Hepatocyte (in vitro differentiated cells): ENCODE results near the gene EIF4G3. TPM values are rescaled to one million over a fixed set of nuclear protein-coding genes. Genes with fewer than 3 reads are reported as not detected.

ENCODE experiments used
- DNase-seq: peaks from one replicate; pipeline ENCODE4 v3.0.0-alpha.2; 2016; ENCODE audit warnings: low spot score
- H2AFZ ChIP-seq: fragments of 200-600 bp; sonication (generic); 2 replicates; pipeline ENCODE4 v1.6.0; 2016; ENCODE audit warnings: antibody characterized with exemption, mild to moderate bottlenecking
- H3K27ac ChIP-seq: fragments of 200-600 bp; sonication (generic); 2 replicates; pipeline ENCODE4 v1.5.1; 2016; ENCODE audit warnings: mild to moderate bottlenecking
- H3K27me3 ChIP-seq: fragments of 200-600 bp; sonication (generic); 2 replicates; pipeline ENCODE4 v1.6.1; 2016
- H3K36me3 ChIP-seq: fragments of 200-600 bp; sonication (generic); replicated peaks from 2 replicates; pipeline ENCODE4 v1.5.1; 2016; ENCODE audit warnings: low read depth; ENCODE audit not compliant: insufficient read depth
- H3K4me1 ChIP-seq: fragments of 200-600 bp; sonication (generic); 2 replicates; pipeline ENCODE4 v1.5.1; 2016; ENCODE audit warnings: mild to moderate bottlenecking, moderate library complexity; ENCODE audit not compliant: insufficient read depth
- H3K4me2 ChIP-seq: fragments of 200-600 bp; sonication (generic); 2 replicates; pipeline ENCODE4 v1.6.0; 2016
- H3K4me3 ChIP-seq: fragments of 200-600 bp; sonication (generic); 2 replicates; pipeline ENCODE4 v1.5.1; 2016; ENCODE audit warnings: mild to moderate bottlenecking
- H3K79me2 ChIP-seq: fragments of 200-600 bp; sonication (generic); 2 replicates; pipeline ENCODE4 v1.6.0; 2017; ENCODE audit warnings: mild to moderate bottlenecking
- H3K9me2 ChIP-seq: fragments of 200-600 bp; sonication (generic); replicated peaks from 2 replicates; pipeline ENCODE4 v1.6.0; 2017; ENCODE audit warnings: mild to moderate bottlenecking; ENCODE audit not compliant: insufficient read depth
- H3K9me3 ChIP-seq: fragments of 200-600 bp; sonication (generic); 2 replicates; pipeline ENCODE4 v1.5.1; 2016; ENCODE audit warnings: low read depth, mild to moderate bottlenecking
- H4K20me1 ChIP-seq: fragments of 200-600 bp; sonication (generic); 2 replicates; pipeline ENCODE4 v1.6.0; 2016; ENCODE audit warnings: mild to moderate bottlenecking; ENCODE audit not compliant: insufficient read depth, poor library complexity, severe bottlenecking
- EZH2 ChIP-seq: fragments of 200-600 bp; sonication (generic); IDR thresholded peaks from 2 replicates; pipeline ENCODE4 v1.6.1; 2016; ENCODE audit warnings: antibody characterized with exemption, mild to moderate bottlenecking, borderline replicate concordance
- EZH2phosphoT487 ChIP-seq: fragments of 200-600 bp; sonication (generic); IDR thresholded peaks from one replicate; pipeline ENCODE4 v1.6.1; 2018; ENCODE audit warnings: antibody characterized with exemption, mild to moderate bottlenecking, low read depth, moderate library complexity; ENCODE audit not compliant: unreplicated experiment, severe bottlenecking
- WGBS: methylation state at CpG from one replicate; pipeline ENCODE4 v1.1.6; 2016; ENCODE audit warnings: low lambda C conversion rate; ENCODE audit errors: missing lambda C conversion rate; 5-methylcytosine and 5-hydroxymethylcytosine counted together
- polyA plus RNA-seq: library from polyadenylated mRNA; unstranded; fragments of >200 nt; fragmentation: Nextera tagmentation; extraction: Ambion mirVana; gene quantifications from 2 replicates; pipeline ENCODE4 v1.2.1, GENCODE V29; 2016
- total RNA-seq: library from RNA; depleted of rRNA; stranded (reverse); fragments of >200 nt; gene quantifications from 2 replicates; pipeline ENCODE4 v1.2.3, GENCODE V29; 2014
- TF ChIP-seq, protein P1 (sequence below): fragments of 200-600 bp; sonication (generic); IDR thresholded peaks from 2 replicates; pipeline ENCODE4 v1.5.1; 2016; ENCODE audit warnings: antibody characterized with exemption, mild to moderate bottlenecking; ENCODE audit not compliant: poor library complexity

EIF4G3 gene
- total and polyA plus RNA-seq, 2 experiments from 2014 or later, result 33.4 to 42.2 TPM

GRCh38 chr1:20787029-20787839 is 389.5 kb downstream of the EIF4G3 start, which contains the start of gene HP1BP3:
TSS of gene HP1BP3 (minus strand) at chr1:20787307. CDS start at chr1:20780440, 6,867 bp downstream.
- H3K4me1 ChIP-seq, result peaks cover 14% of the 10 kb centered on the region
- H2AFZ ChIP-seq, result peak within 1 kb of the TSS; percentile 67
- H3K4me2 ChIP-seq, result peak within 1 kb of the TSS; percentile 86
- no peaks in the 10 kb centered on the region for H3K27me3 ChIP-seq
- H4K20me1 ChIP-seq, result peaks cover 39% of the 10 kb centered on the region
- no peaks in the 10 kb centered on the region for H3K36me3 ChIP-seq
- H3K79me2 ChIP-seq, result peaks cover 41% of the 10 kb centered on the region
- peak within 1 kb of the TSS; percentile 96 for H3K27ac ChIP-seq
- no peak for TF ChIP-seq EZH2phosphoT487
- TF ChIP-seq, protein P1, sequence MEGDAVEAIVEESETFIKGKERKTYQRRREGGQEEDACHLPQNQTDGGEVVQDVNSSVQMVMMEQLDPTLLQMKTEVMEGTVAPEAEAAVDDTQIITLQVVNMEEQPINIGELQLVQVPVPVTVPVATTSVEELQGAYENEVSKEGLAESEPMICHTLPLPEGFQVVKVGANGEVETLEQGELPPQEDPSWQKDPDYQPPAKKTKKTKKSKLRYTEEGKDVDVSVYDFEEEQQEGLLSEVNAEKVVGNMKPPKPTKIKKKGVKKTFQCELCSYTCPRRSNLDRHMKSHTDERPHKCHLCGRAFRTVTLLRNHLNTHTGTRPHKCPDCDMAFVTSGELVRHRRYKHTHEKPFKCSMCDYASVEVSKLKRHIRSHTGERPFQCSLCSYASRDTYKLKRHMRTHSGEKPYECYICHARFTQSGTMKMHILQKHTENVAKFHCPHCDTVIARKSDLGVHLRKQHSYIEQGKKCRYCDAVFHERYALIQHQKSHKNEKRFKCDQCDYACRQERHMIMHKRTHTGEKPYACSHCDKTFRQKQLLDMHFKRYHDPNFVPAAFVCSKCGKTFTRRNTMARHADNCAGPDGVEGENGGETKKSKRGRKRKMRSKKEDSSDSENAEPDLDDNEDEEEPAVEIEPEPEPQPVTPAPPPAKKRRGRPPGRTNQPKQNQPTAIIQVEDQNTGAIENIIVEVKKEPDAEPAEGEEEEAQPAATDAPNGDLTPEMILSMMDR, result no peak
- TF ChIP-seq EZH2, result no peak
- WGBS, result under 1% methylated on average over 39 of the region's 99 CpGs
- no peaks in the 10 kb centered on the region for H3K9me2 ChIP-seq
- no peaks in the 10 kb centered on the region for H3K9me3 ChIP-seq
- peak; percentile 90 for DNase-seq
- H3K4me3 ChIP-seq, result peak within 1 kb of the TSS; percentile 91

DNA sequence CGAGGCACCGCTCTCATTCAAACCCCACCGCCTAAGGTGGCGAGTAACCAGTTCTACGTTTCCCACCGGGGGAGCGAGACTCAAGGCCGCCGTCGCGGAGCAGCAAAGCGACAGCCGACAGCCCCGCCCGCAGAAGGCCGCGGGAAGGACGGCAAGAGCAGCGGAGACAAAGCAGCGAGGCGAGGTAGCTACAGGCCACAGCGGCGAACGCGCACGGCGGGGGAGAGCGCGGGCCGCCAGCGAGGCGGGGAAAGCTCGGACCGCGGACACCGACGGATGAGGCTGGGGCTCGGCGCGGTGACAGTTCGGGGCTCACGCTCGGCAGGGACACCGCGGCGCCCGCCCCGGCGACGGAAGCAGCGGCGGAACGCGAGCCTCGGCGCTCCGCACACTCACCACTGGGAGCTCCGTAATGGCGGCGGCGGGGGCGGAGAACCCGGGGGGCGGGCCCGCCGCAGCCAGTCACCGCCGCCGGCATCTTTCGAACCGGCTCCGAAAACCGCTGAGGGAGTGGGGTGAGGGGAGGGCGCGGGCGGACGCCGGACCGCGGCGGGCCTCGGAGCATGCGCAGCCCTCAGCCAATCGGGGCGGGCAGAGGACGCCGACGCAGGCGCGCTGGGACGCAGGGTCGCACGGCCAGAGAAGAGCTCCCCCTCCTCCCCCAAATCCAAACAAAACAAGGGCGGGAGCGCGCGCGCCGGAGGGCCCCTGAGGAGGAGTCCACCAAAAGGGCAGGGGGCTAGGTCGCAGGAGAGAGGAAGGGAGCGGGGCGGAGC is 390.3 kb downstream of the EIF4G3 start:
- Histone ChIP-seq H3K4me3 (peak overlapping the region; percentile 91), H2AFZ (peak overlapping the region; percentile 34), H3K36me3 (no peaks in the 10 kb centered on the region), H3K27me3 (no peaks in the 10 kb centered on the region), H3K79me2 (peaks cover 49% of the 10 kb centered on the region), H3K27ac (peak overlapping the region; percentile 96), H3K9me2 (no peaks in the 10 kb centered on the region), H4K20me1 (peaks cover 47% of the 10 kb centered on the region), H3K4me2 (peak overlapping the region; percentile 81), H3K4me1 (peaks cover 14% of the 10 kb centered on the region), H3K9me3 (no peaks in the 10 kb centered on the region)
- under 1% methylated on average over 81 of the region's 102 CpGs for WGBS
- TF ChIP-seq, protein P1, result no peak
- TF ChIP-seq EZH2phosphoT487 (no peak), EZH2 (no peak)
- peak; percentile 98 for DNase-seq

DNA sequence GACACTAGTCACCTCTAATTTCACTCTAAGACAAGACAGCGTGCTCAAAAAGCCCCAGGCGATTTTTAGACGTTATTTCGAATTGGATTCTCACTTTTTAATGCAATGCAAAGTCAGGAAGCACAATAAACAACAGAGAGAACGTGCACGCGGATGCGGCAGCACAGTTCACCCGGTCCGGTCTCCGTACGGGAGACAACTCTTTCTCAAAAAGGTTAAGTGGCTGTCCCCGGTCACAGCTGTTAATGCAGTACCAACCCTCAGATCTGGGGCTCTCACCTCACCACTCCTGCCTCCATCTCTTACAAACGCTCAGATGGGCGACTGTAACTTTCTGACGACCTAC is 390.8 kb downstream of the EIF4G3 start:
- no peak for DNase-seq
- Histone ChIP-seq H3K9me2 (no peaks in the 10 kb centered on the region), H3K27me3 (no peaks in the 10 kb centered on the region), H4K20me1 (peaks cover 52% of the 10 kb centered on the region), H3K4me1 (peaks cover 14% of the 10 kb centered on the region), H3K4me2 (peak overlapping the region; percentile 81), H3K4me3 (peak overlapping the region; percentile 91), H3K27ac (peak overlapping the region; percentile 96), H3K36me3 (no peaks in the 10 kb centered on the region), H2AFZ (peak overlapping the region; percentile 34), H3K9me3 (no peaks in the 10 kb centered on the region), H3K79me2 (peaks cover 55% of the 10 kb centered on the region)
- WGBS, result 1% methylated on average over 16 of the region's 16 CpGs
- TF ChIP-seq EZH2phosphoT487 (no peak), EZH2 (no peak)
- TF ChIP-seq, protein P1, result no peak
